MCF 10A (cell line): ENCODE measurements around the gene RNF212. TPM values are rescaled to one million over a fixed set of nuclear protein-coding genes. Genes with fewer than 3 reads are reported as not detected.

ENCODE experiments used
- BruUV-seq: library from RNA; stranded (reverse); fragments of 400-500 nt; replicated peaks from 2 replicates; lab custom pipeline; 2021; lab: Mats Ljungman, UMichigan
- CTCF ChIA-PET: fragments of 300-600 bp; sonication (Branson Sonifier 250); formaldehyde crosslinking; extraction: SDS; loops from one replicate; lab custom pipeline; 2021; ENCODE audit warnings: antibody characterized with exemption, inconsistent platforms; lab: Yijun Ruan, JAX
- POLR2A ChIA-PET: fragments of 300-600, 350-650 bp; sonication (Branson Sonifier 250); formaldehyde crosslinking; extraction: SDS; loops from one replicate; lab custom pipeline; 2020; ENCODE audit warnings: antibody characterized with exemption, inconsistent platforms; lab: Yijun Ruan, JAX
- DNase-seq: peaks from one replicate; pipeline ENCODE4 v3.0.0-alpha.2; 2018; ENCODE audit not compliant: unreplicated experiment
- H3K27ac Mint-ChIP-seq: one replicate; pipeline ENCODE4 v1.8.0; 2022; ENCODE audit warnings: mild to moderate bottlenecking, low read depth, mixed read lengths; ENCODE audit not compliant: unreplicated experiment
- H3K27me3 Mint-ChIP-seq: one replicate; pipeline ENCODE4 v1.8.0; 2022; ENCODE audit warnings: mixed read lengths; ENCODE audit not compliant: insufficient read depth, unreplicated experiment
- H3K36me3 Mint-ChIP-seq: one replicate; pipeline ENCODE4 v1.8.0; 2022; ENCODE audit warnings: mild to moderate bottlenecking, moderate library complexity, mixed read lengths; ENCODE audit not compliant: insufficient read depth, unreplicated experiment
- H3K4me1 Mint-ChIP-seq: one replicate; pipeline ENCODE4 v1.8.0; 2022; ENCODE audit warnings: mixed read lengths; ENCODE audit not compliant: insufficient read depth, unreplicated experiment
- H3K4me3 Mint-ChIP-seq: one replicate; pipeline ENCODE4 v1.8.0; 2022; ENCODE audit warnings: mild to moderate bottlenecking, moderate library complexity, mixed read lengths; ENCODE audit not compliant: unreplicated experiment
- H3K9me3 Mint-ChIP-seq: one replicate; pipeline ENCODE4 v1.8.0; 2022; ENCODE audit warnings: mixed read lengths; ENCODE audit not compliant: unreplicated experiment
- CTCF ChIP-seq: fragments of 200-600 bp; IDR thresholded peaks from one replicate; pipeline ENCODE4 v1.8.0; 2022; ENCODE audit warnings: antibody characterized with exemption, mild to moderate bottlenecking; ENCODE audit not compliant: unreplicated experiment
- intact Hi-C: fragments of 100-400 bp; cut with micrococcal nuclease; formaldehyde crosslinking; loops from 2 replicates; pipeline ENCODE4 v1.14.1; 2022
- total RNA-seq: library from RNA; stranded (reverse); gene quantifications from 2 replicates; pipeline ENCODE4 v1.2.3, GENCODE V29; 2022

RNF212 gene
- total RNA-seq, 1 experiment from 2014 or later, result not detected

GRCh38 chr4:1042352-1043055, 70.9 kb downstream of the RNF212 start:
- no peak overlapping the region for H3K27ac Mint-ChIP-seq
- BruUV-seq, result no TSS peak

GRCh38 chr4:1041936-1042330, 71.4 kb downstream of the RNF212 start:
- POLR2A ChIA-PET, result no interaction called here
- Mint-ChIP-seq H3K36me3 (peaks cover 5% of the 10 kb centered on the region), H3K4me1 (peaks cover 18% of the 10 kb centered on the region), H3K27me3 (no peaks in the 10 kb centered on the region), H3K4me3 (peak overlapping the region; percentile 50), H3K27ac (no peak overlapping the region), H3K9me3 (no peaks in the 10 kb centered on the region)
- CTCF ChIA-PET, result no interaction called here
- DNase-seq, result no peak
- intact Hi-C loops, result loop anchor here (2.0 kb wide), 1 partner anchor 41 kb away; no protein-coding TSS in a partner anchor
- BruUV-seq, result no TSS peak
- no peak for TF ChIP-seq CTCF

More at GRCh38 chr4:1042352-1043055, 70.9 kb downstream of the RNF212 start:
- Mint-ChIP-seq H3K4me3 (no peak overlapping the region), H3K27me3 (no peaks in the 10 kb centered on the region), H3K9me3 (no peaks in the 10 kb centered on the region), H3K36me3 (peaks cover 5% of the 10 kb centered on the region), H3K4me1 (peaks cover 18% of the 10 kb centered on the region)
- TF ChIP-seq CTCF, result no peak
- intact Hi-C loops, result loop anchor here (1.0 to 2.0 kb wide), 2 partner anchors 40 to 226 kb away; no protein-coding TSS in a partner anchor
- DNase-seq, result no peak
- CTCF ChIA-PET, result no interaction called here
- POLR2A ChIA-PET, result no interaction called here

GRCh38 chr4:1041147-1041935, 72.0 kb downstream of the RNF212 start:
- CTCF ChIA-PET, result interaction anchor here (0.7 kb wide), 3 partner anchors 8 to 27 kb away, joined by 3 read pairs; no protein-coding TSS in a partner anchor
- TF ChIP-seq CTCF, result no peak
- peak; percentile 27 for DNase-seq
- peaks cover 18% of the 10 kb centered on the region for H3K4me1 Mint-ChIP-seq
- BruUV-seq, result no TSS peak
- peak overlapping the region; percentile 50 for H3K4me3 Mint-ChIP-seq
- no peak overlapping the region for H3K27ac Mint-ChIP-seq
- H3K27me3 Mint-ChIP-seq, result no peaks in the 10 kb centered on the region
- intact Hi-C loops, result no loop called here
- H3K9me3 Mint-ChIP-seq, result no peaks in the 10 kb centered on the region
- peaks cover 5% of the 10 kb centered on the region for H3K36me3 Mint-ChIP-seq
- POLR2A ChIA-PET, result interaction anchor here (0.6 kb wide), 1 partner anchor 307 kb away, joined by 3 read pairs; no protein-coding TSS in a partner anchor
